Limb (tissue), 2 donors: ENCODE data around the gene RNASEH2B.

Experiments used
- DNase-seq, 2 donors: peaks; one replicate each; pipeline ENCODE4 v3.0.0-alpha.2; 2016; ENCODE audit errors: extremely low spot score in 2 of 2

RNASEH2B gene

GRCh38 chr13:50905256-50905655 lies 4.3 kb upstream of the RNASEH2B start:
- DNase-seq, result no peak

- no peak for DNase-seq
These were observed 1.8 kb upstream of the RNASEH2B start for GRCh38 chr13:50907781-50908180.

GRCh38 chr13:50908371-50908770 lies 1.2 kb upstream of the RNASEH2B start:
- no peak for DNase-seq

GRCh38 chr13:50910485-50910805 lies 854 bp downstream of the RNASEH2B start:
- no peak for DNase-seq

GRCh38 chr13:50911081-50911631 lies 1.6 kb downstream of the RNASEH2B start:
- DNase-seq, result no peak

GRCh38 chr13:50911937-50912795 lies 2.6 kb downstream of the RNASEH2B start:
- peak; percentile 90 for DNase-seq

GRCh38 chr13:50912851-50913250 lies 3.3 kb downstream of the RNASEH2B start:
- no peak for DNase-seq

GRCh38 chr13:50914176-50914700 lies 4.6 kb downstream of the RNASEH2B start:
- DNase-seq, result no peak

- DNase-seq, result no peak
These were observed 5.3 kb downstream of the RNASEH2B start for GRCh38 chr13:50914848-50915247.

GRCh38 chr13:50915565-50915964 lies 6.0 kb downstream of the RNASEH2B start:
- DNase-seq, result no peak

- no peak for DNase-seq
These were observed 7.2 kb downstream of the RNASEH2B start for GRCh38 chr13:50916701-50917184.

- no peak for DNase-seq
These were observed 8.0 kb downstream of the RNASEH2B start for GRCh38 chr13:50917572-50917971.

- DNase-seq, result no peak
These were observed 9.0 kb downstream of the RNASEH2B start for GRCh38 chr13:50918567-50918966.

- no peak for DNase-seq
These were observed 9.7 kb downstream of the RNASEH2B start for GRCh38 chr13:50919277-50919676.

GRCh38 chr13:50921706-50922105 lies 12.1 kb downstream of the RNASEH2B start:
- no peak for DNase-seq

GRCh38 chr13:50923272-50923671 lies 13.7 kb downstream of the RNASEH2B start:
- DNase-seq, result no peak

GRCh38 chr13:50924025-50924424 lies 14.4 kb downstream of the RNASEH2B start:
- no peak for DNase-seq

- no peak for DNase-seq
These were observed 18.1 kb downstream of the RNASEH2B start for GRCh38 chr13:50927701-50928100.

- no peak for DNase-seq
These were observed 18.5 kb downstream of the RNASEH2B start for GRCh38 chr13:50928102-50928501.

- DNase-seq, result no peak
These were observed 19.3 kb downstream of the RNASEH2B start for GRCh38 chr13:50928659-50929462.

- DNase-seq, result no peak
These were observed 22.5 kb downstream of the RNASEH2B start for GRCh38 chr13:50932091-50932490.
